ENCODE measurements around the gene ADPRH. TPM values are rescaled to one million over a fixed set of nuclear protein-coding genes. Genes with fewer than 3 reads are reported as not detected.
A peak's percentile ranks its signal among the peaks of the same experiment; 100 is the strongest.

Gene ADPRH
- 1 to 10 TPM in 3 of 4 donors, under 1 TPM in 1; 0.66 to 5.1 (median 2.9) TPM for total RNA-seq

- TF ChIP-seq CTCF (IDR thresholded peaks at IDR 0.05) (no peak), POLR2A (IDR thresholded peaks at IDR 0.05) (peak in 2 of 4 donors; percentile 41 to 50)
- Histone ChIP-seq H3K27ac (peak within 1 kb of the TSS; percentile 81 to 94 (median 89)), H3K36me3 (no peaks in the 10 kb centered on the region), H3K27me3 (no peaks in the 10 kb centered on the region), H3K4me1 (peaks cover 0 to 21% (median 0%) of the 10 kb centered on the region in 3 donors), H3K4me3 (peak within 1 kb of the TSS; percentile 59 to 73 (median 64)), H3K9me3 (no peaks in the 10 kb centered on the region)
- no peak for DNase-seq
- intact Hi-C loops (cut with DNase I), result no loop called here
- WGBS, 2 donors, result 0% methylated on average over 3 to 39 of the region's 68 CpGs
These were observed at the start of gene ADPRH for GRCh38 chr3:119579366-119580066. Gene ADPRH (plus strand): TSS chr3:119579492. CDS start chr3:119582170, 2,678 bp downstream.

- no peaks in the 10 kb centered on the region for H3K9me3 ChIP-seq
- intact Hi-C loops (cut with DNase I), result no loop called here
- peaks cover 0 to 7% (median 0%) of the 10 kb centered on the region in 3 donors for H3K36me3 ChIP-seq
- H3K27ac ChIP-seq, result no peak overlapping the region
- no peaks in the 10 kb centered on the region for H3K27me3 ChIP-seq
- no peak for DNase-seq
- TF ChIP-seq CTCF (IDR thresholded peaks at IDR 0.05) (no peak), POLR2A (IDR thresholded peaks at IDR 0.05) (no peak)
- no peaks in the 10 kb centered on the region for H3K4me1 ChIP-seq
- H3K4me3 ChIP-seq, result no peak overlapping the region
These were observed 49.4 kb upstream of the ADPRH start for GRCh38 chr3:119529883-119530282.

- no peak overlapping the region for H3K27ac ChIP-seq
- no peaks in the 10 kb centered on the region for H3K4me1 ChIP-seq
- H3K36me3 ChIP-seq, result peaks cover 0 to 2% (median 0%) of the 10 kb centered on the region in 3 donors
- intact Hi-C loops (cut with DNase I), result no loop called here
- H3K27me3 ChIP-seq, result no peaks in the 10 kb centered on the region
- TF ChIP-seq CTCF (IDR thresholded peaks at IDR 0.05) (no peak), POLR2A (IDR thresholded peaks at IDR 0.05) (no peak)
- DNase-seq, result no peak
- WGBS, 2 donors, result 68 to 82% methylated on average over 2 of the region's 2 CpGs
- no peak overlapping the region for H3K4me3 ChIP-seq
- no peaks in the 10 kb centered on the region for H3K9me3 ChIP-seq
These were observed 48.8 kb upstream of the ADPRH start for GRCh38 chr3:119530456-119530855.

GRCh38 chr3:119531151-119531550 is 48.1 kb upstream of the ADPRH start:
- no peaks in the 10 kb centered on the region for H3K27me3 ChIP-seq
- TF ChIP-seq POLR2A (IDR thresholded peaks at IDR 0.05) (no peak), CTCF (IDR thresholded peaks at IDR 0.05) (no peak)
- no peak overlapping the region for H3K4me3 ChIP-seq
- H3K9me3 ChIP-seq, result no peaks in the 10 kb centered on the region
- WGBS, 2 donors, result 84 to 93% methylated on average over 4 of the region's 4 CpGs
- no peak overlapping the region for H3K27ac ChIP-seq
- intact Hi-C loops (cut with DNase I), result no loop called here
- no peaks in the 10 kb centered on the region for H3K4me1 ChIP-seq
- no peak for DNase-seq
- H3K36me3 ChIP-seq, result no peaks in the 10 kb centered on the region

GRCh38 chr3:119534296-119534695 is 45.0 kb upstream of the ADPRH start:
- no peaks in the 10 kb centered on the region for H3K27me3 ChIP-seq
- intact Hi-C loops (cut with DNase I), result no loop called here
- H3K9me3 ChIP-seq, result no peaks in the 10 kb centered on the region
- 80% methylated on average over 1 of the region's 1 CpG; no CpG with 5 or more reads in 1 of the 2 donors for WGBS, 2 donors
- no peaks in the 10 kb centered on the region for H3K4me1 ChIP-seq
- H3K4me3 ChIP-seq, result no peak overlapping the region
- DNase-seq, result no peak
- H3K36me3 ChIP-seq, result no peaks in the 10 kb centered on the region
- no peak for TF ChIP-seq POLR2A (IDR thresholded peaks at IDR 0.05)
- no peak for TF ChIP-seq CTCF (IDR thresholded peaks at IDR 0.05)
- H3K27ac ChIP-seq, result no peak overlapping the region

Data from esophagus squamous epithelium (tissue), 5 donors.